Measurements from ENCODE around the gene ITGA8. TPM values are rescaled to one million over a fixed set of nuclear protein-coding genes. Genes with fewer than 3 reads are reported as not detected.

Gene ITGA8
- total and polyA plus RNA-seq, 2 donors (not counting 1 experiment from before 2014, with no cell fraction given) = not detected

DNA sequence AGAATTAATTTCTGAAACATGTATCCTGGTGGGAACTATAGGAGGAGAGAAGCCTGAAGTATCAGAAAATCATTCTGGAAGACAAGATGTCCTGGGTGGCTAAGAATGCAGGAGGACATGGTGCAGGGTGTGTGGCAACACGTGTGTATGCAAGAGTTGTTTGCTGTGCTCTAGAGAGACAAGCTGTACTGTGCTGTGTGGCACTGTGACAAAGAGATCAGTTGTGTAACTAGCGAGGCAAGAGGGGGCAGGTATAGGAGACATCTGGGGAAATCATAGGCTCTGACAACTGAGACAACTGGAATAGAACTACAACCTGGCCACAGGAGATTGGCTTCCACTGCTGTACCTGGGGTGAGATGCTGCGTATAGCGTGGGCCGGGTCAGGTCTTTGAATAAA is 9.3 kb downstream of the ITGA8 start:
- TF ChIP-seq EZH2 (IDR thresholded peaks at IDR 0.05; ENCODE audit: borderline replicate concordance, insufficient read depth, low read depth, low read length, poor library complexity, severe bottlenecking) = no peak
- TF ChIP-seq, protein P1, sequence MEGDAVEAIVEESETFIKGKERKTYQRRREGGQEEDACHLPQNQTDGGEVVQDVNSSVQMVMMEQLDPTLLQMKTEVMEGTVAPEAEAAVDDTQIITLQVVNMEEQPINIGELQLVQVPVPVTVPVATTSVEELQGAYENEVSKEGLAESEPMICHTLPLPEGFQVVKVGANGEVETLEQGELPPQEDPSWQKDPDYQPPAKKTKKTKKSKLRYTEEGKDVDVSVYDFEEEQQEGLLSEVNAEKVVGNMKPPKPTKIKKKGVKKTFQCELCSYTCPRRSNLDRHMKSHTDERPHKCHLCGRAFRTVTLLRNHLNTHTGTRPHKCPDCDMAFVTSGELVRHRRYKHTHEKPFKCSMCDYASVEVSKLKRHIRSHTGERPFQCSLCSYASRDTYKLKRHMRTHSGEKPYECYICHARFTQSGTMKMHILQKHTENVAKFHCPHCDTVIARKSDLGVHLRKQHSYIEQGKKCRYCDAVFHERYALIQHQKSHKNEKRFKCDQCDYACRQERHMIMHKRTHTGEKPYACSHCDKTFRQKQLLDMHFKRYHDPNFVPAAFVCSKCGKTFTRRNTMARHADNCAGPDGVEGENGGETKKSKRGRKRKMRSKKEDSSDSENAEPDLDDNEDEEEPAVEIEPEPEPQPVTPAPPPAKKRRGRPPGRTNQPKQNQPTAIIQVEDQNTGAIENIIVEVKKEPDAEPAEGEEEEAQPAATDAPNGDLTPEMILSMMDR (IDR thresholded peaks at IDR 0.05) = no peak
- Histone ChIP-seq H2AFZ (ENCODE audit: insufficient read depth, low read depth, low read length, poor library complexity, severe bottlenecking) (no peak overlapping the region), H3K79me2 (ENCODE audit: control insufficient read depth, insufficient read depth, low read length) (no peaks in the 10 kb centered on the region), H3K9me3 (ENCODE audit: control extremely low read depth in 1 of 3, control insufficient read depth in 2 of 3, insufficient read depth in 1 of 3, low read length in 2 of 3) (no peaks in the 10 kb centered on the region), H3K4me2 (replicated peaks; ENCODE audit: low read depth, low read length, poor library complexity, severe bottlenecking) (no peak overlapping the region), H3K36me3 (replicated peaks in 1 of 2; ENCODE audit: control extremely low read depth in 1 of 2, control insufficient read depth in 1 of 2, extremely low read depth in 1 of 2, insufficient read depth in 2 of 2, low read length in 1 of 2) (no peaks in the 10 kb centered on the region), H3K27ac (ENCODE audit: low read length in 2 of 2) (no peak overlapping the region), H3K27me3 (replicated peaks in 1 of 4; ENCODE audit: control extremely low read depth in 1 of 4, control insufficient read depth in 3 of 4, insufficient read depth in 4 of 4, low read length in 3 of 4) (peaks cover 0 to 5% (median 0%) of the 10 kb centered on the region in 4 experiments), H3K4me1 (ENCODE audit: control insufficient read depth in 2 of 2, insufficient read depth in 2 of 2, low read length in 2 of 2) (no peaks in the 10 kb centered on the region), H4K20me1 (ENCODE audit: control insufficient read depth, insufficient read depth, low read length, poor library complexity, severe bottlenecking) (no peaks in the 10 kb centered on the region), H3K9ac (ENCODE audit: low read length) (no peak overlapping the region), H3K4me3 (ENCODE audit: control extremely low read depth in 1 of 5, extremely low read depth in 1 of 5, insufficient read depth in 1 of 5, low read depth in 2 of 5, low read length in 4 of 5) (no peak overlapping the region)
- ChIA-PET CTCF (no interaction called here), POLR2A (no interaction called here)
- intact Hi-C loops (cut with micrococcal nuclease) = no loop called here
- peaks cover 17% of the 10 kb centered on the region for H3K27me3 Mint-ChIP-seq
- no peak for DNase-seq
- no peaks in the 10 kb centered on the region for H3K9me3 Mint-ChIP-seq (ENCODE audit: insufficient read depth)
- ATAC-seq (ENCODE audit: low read depth) = no peak
- H3K4me1 Mint-ChIP-seq = no peaks in the 10 kb centered on the region
- no peak overlapping the region for H3K27ac Mint-ChIP-seq
- no peak overlapping the region for H3K4me3 Mint-ChIP-seq
- 79% methylated on average over 5 of the region's 5 CpGs for WGBS (ENCODE audit: insufficient coverage)

DNA sequence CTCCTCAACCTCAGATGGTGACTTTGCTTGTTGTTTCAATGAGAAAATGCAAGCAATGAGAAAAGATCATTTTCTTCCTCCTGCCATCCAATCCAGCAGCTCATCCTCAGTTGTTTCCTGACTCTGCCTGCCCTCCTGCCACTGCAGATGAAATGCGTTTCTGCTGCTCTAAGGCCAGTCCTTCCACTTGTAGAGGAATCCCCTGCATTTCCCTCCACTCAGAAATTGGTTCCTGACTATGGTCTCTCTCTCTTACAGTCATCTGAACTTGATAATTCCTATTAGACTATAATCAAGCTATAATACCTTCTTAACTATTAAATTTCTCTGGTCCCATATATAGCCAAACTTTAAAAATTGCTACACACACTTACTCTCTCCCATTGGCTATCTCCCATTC is 14.4 kb downstream of the ITGA8 start:
- Histone ChIP-seq H3K9me3 (ENCODE audit: control extremely low read depth in 1 of 3, control insufficient read depth in 2 of 3, insufficient read depth in 1 of 3, low read length in 2 of 3) (no peaks in the 10 kb centered on the region), H3K9ac (ENCODE audit: low read length) (no peak overlapping the region), H2AFZ (ENCODE audit: insufficient read depth, low read depth, low read length, poor library complexity, severe bottlenecking) (no peak overlapping the region), H3K36me3 (replicated peaks in 1 of 2; ENCODE audit: control extremely low read depth in 1 of 2, control insufficient read depth in 1 of 2, extremely low read depth in 1 of 2, insufficient read depth in 2 of 2, low read length in 1 of 2) (no peaks in the 10 kb centered on the region), H3K4me1 (ENCODE audit: control insufficient read depth in 2 of 2, insufficient read depth in 2 of 2, low read length in 2 of 2) (no peaks in the 10 kb centered on the region), H3K4me2 (replicated peaks; ENCODE audit: low read depth, low read length, poor library complexity, severe bottlenecking) (no peak overlapping the region), H3K79me2 (ENCODE audit: control insufficient read depth, insufficient read depth, low read length) (no peaks in the 10 kb centered on the region), H3K4me3 (ENCODE audit: control extremely low read depth in 1 of 5, extremely low read depth in 1 of 5, insufficient read depth in 1 of 5, low read depth in 2 of 5, low read length in 4 of 5) (no peak overlapping the region), H3K27ac (ENCODE audit: low read length in 2 of 2) (no peak overlapping the region), H3K27me3 (replicated peaks in 1 of 4; ENCODE audit: control extremely low read depth in 1 of 4, control insufficient read depth in 3 of 4, insufficient read depth in 4 of 4, low read length in 3 of 4) (no peaks in the 10 kb centered on the region), H4K20me1 (ENCODE audit: control insufficient read depth, insufficient read depth, low read length, poor library complexity, severe bottlenecking) (no peaks in the 10 kb centered on the region)
- ATAC-seq (ENCODE audit: low read depth) (no peak), DNase-seq (no peak)
- Mint-ChIP-seq H3K4me1 (no peaks in the 10 kb centered on the region), H3K9me3 (ENCODE audit: insufficient read depth) (no peaks in the 10 kb centered on the region), H3K4me3 (no peak overlapping the region), H3K27me3 (peaks cover under 1% of the 10 kb centered on the region), H3K27ac (no peak overlapping the region)
- intact Hi-C loops (cut with micrococcal nuclease) = no loop called here
- CTCF ChIA-PET = no interaction called here
- WGBS (ENCODE audit: insufficient coverage) = 88% methylated on average over 1 of the region's 1 CpG
- POLR2A ChIA-PET = no interaction called here
- no peak for TF ChIP-seq EZH2 (IDR thresholded peaks at IDR 0.05; ENCODE audit: borderline replicate concordance, insufficient read depth, low read depth, low read length, poor library complexity, severe bottlenecking)
- TF ChIP-seq, protein P1 (IDR thresholded peaks at IDR 0.05) = no peak
